ENCODE measurements around the gene HDGF. TPM values are rescaled to one million over a fixed set of nuclear protein-coding genes. Genes with fewer than 3 reads are reported as not detected.

Gene HDGF
- total and polyA plus RNA-seq, 9 of the 15 experiments (the other 6 are each of a cell fraction or from before 2014, with no cell fraction given), result 38.8 to 601 (median 400) TPM

DNA sequence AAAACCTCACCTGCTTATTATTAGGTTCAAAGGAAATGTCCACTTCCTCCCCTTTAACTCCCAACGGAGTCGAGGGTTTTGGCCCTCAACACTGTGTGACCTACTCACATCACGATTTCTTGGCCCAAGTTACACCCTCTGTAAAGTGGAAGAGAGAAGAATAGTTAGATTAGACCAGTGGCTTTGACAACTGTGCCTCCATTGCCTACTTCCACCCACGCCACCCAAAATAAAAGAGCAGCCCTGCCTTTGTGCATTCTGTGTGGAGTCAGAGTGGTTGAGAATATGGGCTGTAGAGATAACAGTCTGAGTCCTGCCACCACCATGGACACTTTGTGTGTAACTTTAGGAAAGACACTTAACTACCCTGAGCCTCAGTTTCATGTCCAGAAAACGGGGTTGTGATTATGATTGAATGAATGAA is 4.1 kb upstream of the HDGF start (continued):
- TF ChIP-seq PBX2 (CRISPR knock-in tag; IDR thresholded peaks at IDR 0.05; ENCODE audit: low read depth), result no peak
- 0 out of 2 replicates have a peak, but pooled peaks have one; percentile 25 for TF ChIP-seq PBX2 (tag; conservative IDR thresholded peaks at IDR 0.05; ENCODE audit: low read depth)
- TF ChIP-seq ZNF79 (CRISPR knock-in tag; IDR thresholded peaks at IDR 0.05; ENCODE audit: low read depth), result 0 out of 2 replicates have a peak, but pooled peaks have one; percentile 60
- 0 out of 2 replicates have a peak, but pooled peaks have one; percentile 24 for TF ChIP-seq PML (IDR thresholded peaks at IDR 0.05; ENCODE audit: low read length)
- TF ChIP-seq, protein P1, sequence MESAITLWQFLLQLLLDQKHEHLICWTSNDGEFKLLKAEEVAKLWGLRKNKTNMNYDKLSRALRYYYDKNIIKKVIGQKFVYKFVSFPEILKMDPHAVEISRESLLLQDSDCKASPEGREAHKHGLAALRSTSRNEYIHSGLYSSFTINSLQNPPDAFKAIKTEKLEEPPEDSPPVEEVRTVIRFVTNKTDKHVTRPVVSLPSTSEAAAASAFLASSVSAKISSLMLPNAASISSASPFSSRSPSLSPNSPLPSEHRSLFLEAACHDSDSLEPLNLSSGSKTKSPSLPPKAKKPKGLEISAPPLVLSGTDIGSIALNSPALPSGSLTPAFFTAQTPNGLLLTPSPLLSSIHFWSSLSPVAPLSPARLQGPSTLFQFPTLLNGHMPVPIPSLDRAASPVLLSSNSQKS (CRISPR knock-in tag; IDR thresholded peaks at IDR 0.05), result 0 out of 2 replicates have a peak, but pooled peaks have one; percentile 18
- TF ChIP-seq, protein P2, sequence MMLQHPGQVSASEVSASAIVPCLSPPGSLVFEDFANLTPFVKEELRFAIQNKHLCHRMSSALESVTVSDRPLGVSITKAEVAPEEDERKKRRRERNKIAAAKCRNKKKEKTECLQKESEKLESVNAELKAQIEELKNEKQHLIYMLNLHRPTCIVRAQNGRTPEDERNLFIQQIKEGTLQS (IDR thresholded peaks at IDR 0.05), result no peak
- TF ChIP-seq, protein P2 (CRISPR knock-in tag; conservative IDR thresholded peaks at IDR 0.05), result no peak
- 0 out of 2 replicates have a peak, but pooled peaks have one; percentile 62 for TF ChIP-seq GATAD2A (IDR thresholded peaks at IDR 0.05)
- TF ChIP-seq ERF (CRISPR knock-in tag; IDR thresholded peaks at IDR 0.05), result peak; percentile 79; the same call in 1 of the 2 replicates
- TF ChIP-seq, protein P3, sequence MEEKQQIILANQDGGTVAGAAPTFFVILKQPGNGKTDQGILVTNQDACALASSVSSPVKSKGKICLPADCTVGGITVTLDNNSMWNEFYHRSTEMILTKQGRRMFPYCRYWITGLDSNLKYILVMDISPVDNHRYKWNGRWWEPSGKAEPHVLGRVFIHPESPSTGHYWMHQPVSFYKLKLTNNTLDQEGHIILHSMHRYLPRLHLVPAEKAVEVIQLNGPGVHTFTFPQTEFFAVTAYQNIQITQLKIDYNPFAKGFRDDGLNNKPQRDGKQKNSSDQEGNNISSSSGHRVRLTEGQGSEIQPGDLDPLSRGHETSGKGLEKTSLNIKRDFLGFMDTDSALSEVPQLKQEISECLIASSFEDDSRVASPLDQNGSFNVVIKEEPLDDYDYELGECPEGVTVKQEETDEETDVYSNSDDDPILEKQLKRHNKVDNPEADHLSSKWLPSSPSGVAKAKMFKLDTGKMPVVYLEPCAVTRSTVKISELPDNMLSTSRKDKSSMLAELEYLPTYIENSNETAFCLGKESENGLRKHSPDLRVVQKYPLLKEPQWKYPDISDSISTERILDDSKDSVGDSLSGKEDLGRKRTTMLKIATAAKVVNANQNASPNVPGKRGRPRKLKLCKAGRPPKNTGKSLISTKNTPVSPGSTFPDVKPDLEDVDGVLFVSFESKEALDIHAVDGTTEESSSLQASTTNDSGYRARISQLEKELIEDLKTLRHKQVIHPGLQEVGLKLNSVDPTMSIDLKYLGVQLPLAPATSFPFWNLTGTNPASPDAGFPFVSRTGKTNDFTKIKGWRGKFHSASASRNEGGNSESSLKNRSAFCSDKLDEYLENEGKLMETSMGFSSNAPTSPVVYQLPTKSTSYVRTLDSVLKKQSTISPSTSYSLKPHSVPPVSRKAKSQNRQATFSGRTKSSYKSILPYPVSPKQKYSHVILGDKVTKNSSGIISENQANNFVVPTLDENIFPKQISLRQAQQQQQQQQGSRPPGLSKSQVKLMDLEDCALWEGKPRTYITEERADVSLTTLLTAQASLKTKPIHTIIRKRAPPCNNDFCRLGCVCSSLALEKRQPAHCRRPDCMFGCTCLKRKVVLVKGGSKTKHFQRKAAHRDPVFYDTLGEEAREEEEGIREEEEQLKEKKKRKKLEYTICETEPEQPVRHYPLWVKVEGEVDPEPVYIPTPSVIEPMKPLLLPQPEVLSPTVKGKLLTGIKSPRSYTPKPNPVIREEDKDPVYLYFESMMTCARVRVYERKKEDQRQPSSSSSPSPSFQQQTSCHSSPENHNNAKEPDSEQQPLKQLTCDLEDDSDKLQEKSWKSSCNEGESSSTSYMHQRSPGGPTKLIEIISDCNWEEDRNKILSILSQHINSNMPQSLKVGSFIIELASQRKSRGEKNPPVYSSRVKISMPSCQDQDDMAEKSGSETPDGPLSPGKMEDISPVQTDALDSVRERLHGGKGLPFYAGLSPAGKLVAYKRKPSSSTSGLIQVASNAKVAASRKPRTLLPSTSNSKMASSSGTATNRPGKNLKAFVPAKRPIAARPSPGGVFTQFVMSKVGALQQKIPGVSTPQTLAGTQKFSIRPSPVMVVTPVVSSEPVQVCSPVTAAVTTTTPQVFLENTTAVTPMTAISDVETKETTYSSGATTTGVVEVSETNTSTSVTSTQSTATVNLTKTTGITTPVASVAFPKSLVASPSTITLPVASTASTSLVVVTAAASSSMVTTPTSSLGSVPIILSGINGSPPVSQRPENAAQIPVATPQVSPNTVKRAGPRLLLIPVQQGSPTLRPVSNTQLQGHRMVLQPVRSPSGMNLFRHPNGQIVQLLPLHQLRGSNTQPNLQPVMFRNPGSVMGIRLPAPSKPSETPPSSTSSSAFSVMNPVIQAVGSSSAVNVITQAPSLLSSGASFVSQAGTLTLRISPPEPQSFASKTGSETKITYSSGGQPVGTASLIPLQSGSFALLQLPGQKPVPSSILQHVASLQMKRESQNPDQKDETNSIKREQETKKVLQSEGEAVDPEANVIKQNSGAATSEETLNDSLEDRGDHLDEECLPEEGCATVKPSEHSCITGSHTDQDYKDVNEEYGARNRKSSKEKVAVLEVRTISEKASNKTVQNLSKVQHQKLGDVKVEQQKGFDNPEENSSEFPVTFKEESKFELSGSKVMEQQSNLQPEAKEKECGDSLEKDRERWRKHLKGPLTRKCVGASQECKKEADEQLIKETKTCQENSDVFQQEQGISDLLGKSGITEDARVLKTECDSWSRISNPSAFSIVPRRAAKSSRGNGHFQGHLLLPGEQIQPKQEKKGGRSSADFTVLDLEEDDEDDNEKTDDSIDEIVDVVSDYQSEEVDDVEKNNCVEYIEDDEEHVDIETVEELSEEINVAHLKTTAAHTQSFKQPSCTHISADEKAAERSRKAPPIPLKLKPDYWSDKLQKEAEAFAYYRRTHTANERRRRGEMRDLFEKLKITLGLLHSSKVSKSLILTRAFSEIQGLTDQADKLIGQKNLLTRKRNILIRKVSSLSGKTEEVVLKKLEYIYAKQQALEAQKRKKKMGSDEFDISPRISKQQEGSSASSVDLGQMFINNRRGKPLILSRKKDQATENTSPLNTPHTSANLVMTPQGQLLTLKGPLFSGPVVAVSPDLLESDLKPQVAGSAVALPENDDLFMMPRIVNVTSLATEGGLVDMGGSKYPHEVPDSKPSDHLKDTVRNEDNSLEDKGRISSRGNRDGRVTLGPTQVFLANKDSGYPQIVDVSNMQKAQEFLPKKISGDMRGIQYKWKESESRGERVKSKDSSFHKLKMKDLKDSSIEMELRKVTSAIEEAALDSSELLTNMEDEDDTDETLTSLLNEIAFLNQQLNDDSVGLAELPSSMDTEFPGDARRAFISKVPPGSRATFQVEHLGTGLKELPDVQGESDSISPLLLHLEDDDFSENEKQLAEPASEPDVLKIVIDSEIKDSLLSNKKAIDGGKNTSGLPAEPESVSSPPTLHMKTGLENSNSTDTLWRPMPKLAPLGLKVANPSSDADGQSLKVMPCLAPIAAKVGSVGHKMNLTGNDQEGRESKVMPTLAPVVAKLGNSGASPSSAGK (IDR thresholded peaks at IDR 0.05), result no peak

Measured in K562 (cell line).